CD14-positive monocyte (primary cell): Measurements from ENCODE around the gene ZNF592. TPM values are rescaled to one million over a fixed set of nuclear protein-coding genes. Genes with fewer than 3 reads are reported as not detected.

Experiments
- DNase-seq, 3 donors: peaks; one replicate each; pipeline ENCODE4 v3.0.0-alpha.2; 2011 to 2022
- H2AFZ ChIP-seq: 2 replicates; pipeline ENCODE4 v1.6.0; 2012; ENCODE audit warnings: mild to moderate bottlenecking, low read depth, low read length, inconsistent platforms; ENCODE audit not compliant: insufficient read depth, poor library complexity, severe bottlenecking
- H3K27ac ChIP-seq, 2 donors: 1 replicate in 1 of 2; 2 replicates in 1 of 2; pipeline ENCODE4 v1.5.1; 2012 to 2013; ENCODE audit warnings: low read length in 2 of 2, control low read depth in 1 of 2, inconsistent platforms in 1 of 2, low read depth in 1 of 2, mild to moderate bottlenecking in 1 of 2
- H3K27me3 ChIP-seq, 2 donors: one replicate each; pipeline versions ENCODE4 v1.6.0 to v1.6.1; 2011 to 2013; ENCODE audit warnings: low read length in 2 of 2; ENCODE audit not compliant: control insufficient read depth in 2 of 2, insufficient read depth in 2 of 2
- H3K36me3 ChIP-seq, 2 donors: replicated peaks in 1 of 2; 1 replicate in 1 of 2; 2 replicates in 1 of 2; pipeline versions ENCODE4 v1.5.1 to v1.6.1; 2012 to 2013; ENCODE audit warnings: low read length in 2 of 2, control low read depth in 1 of 2, inconsistent platforms in 1 of 2, mild to moderate bottlenecking in 1 of 2; ENCODE audit not compliant: insufficient read depth in 2 of 2, control insufficient read depth in 1 of 2
- H3K4me1 ChIP-seq, 2 donors: 1 replicate in 1 of 2; 2 replicates in 1 of 2; pipeline versions ENCODE4 v1.5.1 to v1.6.1; 2012 to 2013; ENCODE audit warnings: low read length in 2 of 2, control low read depth in 1 of 2, inconsistent platforms in 1 of 2, mild to moderate bottlenecking in 1 of 2, moderate library complexity in 1 of 2; ENCODE audit not compliant: insufficient read depth in 2 of 2, control insufficient read depth in 1 of 2
- H3K4me2 ChIP-seq: replicated peaks from 2 replicates; pipeline ENCODE3; 2012; ENCODE audit warnings: low read length, moderate library complexity, mild to moderate bottlenecking; ENCODE audit not compliant: poor library complexity, severe bottlenecking; ENCODE audit errors: extremely low read depth
- H3K4me3 ChIP-seq, 3 experiments: fragments of 200-600 bp in 1 of 3; sonication (generic) in 1 of 3; replicated peaks in 1 of 3; 1 replicate in 2 of 3; 2 replicates in 1 of 3; pipeline ENCODE4 v1.5.1; 2011 to 2013; ENCODE audit warnings: low read length in 3 of 3, mild to moderate bottlenecking in 3 of 3, control low read depth in 2 of 3, low read depth in 2 of 3, inconsistent platforms in 1 of 3, moderate library complexity in 1 of 3
- H3K79me2 ChIP-seq: 2 replicates; pipeline ENCODE4 v1.6.0; 2012; ENCODE audit warnings: mild to moderate bottlenecking, control low read depth, inconsistent platforms, low read length, moderate library complexity; ENCODE audit not compliant: insufficient read depth
- H3K9ac ChIP-seq: 2 replicates; pipeline ENCODE4 v1.6.0; 2017; ENCODE audit warnings: low read length, mild to moderate bottlenecking; ENCODE audit not compliant: insufficient read depth, poor library complexity, severe bottlenecking
- H3K9me3 ChIP-seq, 2 donors: replicated peaks in 1 of 2; 1 replicate in 1 of 2; 2 replicates in 1 of 2; pipeline versions ENCODE4 v1.5.1 to v1.6.1; 2012 to 2013; ENCODE audit warnings: low read length in 2 of 2, control low read depth in 1 of 2; ENCODE audit not compliant: control insufficient read depth in 1 of 2, insufficient read depth in 1 of 2
- H4K20me1 ChIP-seq: 2 replicates; pipeline ENCODE4 v1.6.0; 2012; ENCODE audit warnings: mild to moderate bottlenecking, low read length, control low read depth, moderate library complexity; ENCODE audit not compliant: insufficient read depth
- H3K27ac Mint-ChIP-seq, 7 donors: one replicate each; pipeline ENCODE4 v1.8.0; 2020; ENCODE audit warnings: mild to moderate bottlenecking in 7 of 7, mixed read lengths in 7 of 7, moderate library complexity in 6 of 7, inconsistent platforms in 2 of 7
- H3K27me3 Mint-ChIP-seq, 3 donors: one replicate each; pipeline ENCODE4 v1.8.0; 2021 to 2022; ENCODE audit warnings: low read depth in 3 of 3, mild to moderate bottlenecking in 3 of 3, mixed read lengths in 3 of 3, moderate library complexity in 3 of 3, inconsistent platforms in 1 of 3
- H3K36me3 Mint-ChIP-seq, 2 donors: one replicate each; pipeline ENCODE4 v1.8.0; 2020; ENCODE audit warnings: mixed read lengths in 2 of 2, inconsistent platforms in 1 of 2, mild to moderate bottlenecking in 1 of 2
- H3K4me1 Mint-ChIP-seq: one replicate; pipeline ENCODE4 v1.8.0; 2020; ENCODE audit warnings: mild to moderate bottlenecking, mixed read lengths
- H3K4me3 Mint-ChIP-seq, 2 donors: one replicate each; pipeline ENCODE4 v1.8.0; 2020; ENCODE audit warnings: mild to moderate bottlenecking in 2 of 2, mixed read lengths in 2 of 2, moderate library complexity in 1 of 2
- H3K9me3 Mint-ChIP-seq, 7 donors: one replicate each; pipeline ENCODE4 v1.8.0; 2020 to 2022; ENCODE audit warnings: mixed read lengths in 7 of 7, mild to moderate bottlenecking in 6 of 7, moderate library complexity in 6 of 7, inconsistent platforms in 2 of 7
- CTCF ChIP-seq: fragments of 200-600 bp; IDR thresholded peaks from one replicate; pipeline ENCODE4 v1.8.0; 2022; ENCODE audit warnings: antibody characterized with exemption, mild to moderate bottlenecking
- WGBS: methylation state at CpG from one replicate; pipeline ENCODE4 v1.1.5; 2013; ENCODE audit warnings: missing lambda C conversion rate; ENCODE audit not compliant: insufficient coverage; 5-methylcytosine and 5-hydroxymethylcytosine counted together
- intact Hi-C, 2 donors: fragments of 100-400 bp; cut with micrococcal nuclease; formaldehyde crosslinking; loops; one replicate each; pipeline versions ENCODE4 v1.15.0 to v1.15.1; 2023
- polyA plus RNA-seq, 3 donors: library from polyadenylated mRNA; depleted of rRNA in 1 of 3; unstranded in 2 of 3; stranded (reverse) in 1 of 3; fragments of 300-500 nt in 2 of 3; fragments of >200 nt in 1 of 3; fragmentation: Illumina TruSeq in 2 of 3; gene quantifications; 1 replicate in 2 of 3; 2 replicates in 1 of 3; pipeline ENCODE4 v1.2.3, GENCODE V29; 2012 to 2021

Gene ZNF592
- polyA plus RNA-seq, 3 donors, result 2.8 to 43.6 (median 5.0) TPM

- Mint-ChIP-seq H3K27me3 (peaks cover 5 to 12% (median 9%) of the 10 kb centered on the region in 3 donors), H3K9me3 (no peaks in the 10 kb centered on the region), H3K4me3 (no peak overlapping the region), H3K27ac (no peak overlapping the region), H3K36me3 (peaks cover 0 to 2% of the 10 kb centered on the region in 2 donors), H3K4me1 (peaks cover 34% of the 10 kb centered on the region)
- no peak overlapping the region for H3K27ac ChIP-seq
- H4K20me1 ChIP-seq, result no peaks in the 10 kb centered on the region
- H3K4me1 ChIP-seq, result peaks cover 18 to 29% of the 10 kb centered on the region in 2 donors
- H3K9me3 ChIP-seq, result no peaks in the 10 kb centered on the region
- no peaks in the 10 kb centered on the region for H3K79me2 ChIP-seq
- H2AFZ ChIP-seq, result no peak overlapping the region
- H3K4me2 ChIP-seq, result no peak overlapping the region
- TF ChIP-seq CTCF, result no peak
- H3K36me3 ChIP-seq, result no peaks in the 10 kb centered on the region
- no peak overlapping the region for H3K9ac ChIP-seq
- no peak for DNase-seq
- 90% methylated on average over 2 of the region's 9 CpGs for WGBS
- peaks cover 0 to 4% of the 10 kb centered on the region in 2 donors for H3K27me3 ChIP-seq
- intact Hi-C loops, result no loop called here
- no peak overlapping the region for H3K4me3 ChIP-seq
These were observed 70.1 kb downstream of the ZNF592 start for GRCh38 chr15:84818261-84819131.

- intact Hi-C loops, result no loop called here
- no peak overlapping the region for H3K27ac ChIP-seq
- H3K4me1 ChIP-seq, result peaks cover 18 to 29% of the 10 kb centered on the region in 2 donors
- H3K4me2 ChIP-seq, result no peak overlapping the region
- H3K27ac Mint-ChIP-seq, result peak overlapping the region in 3 of 7 donors; percentile 21 to 35 (median 34)
- H3K36me3 ChIP-seq, result no peaks in the 10 kb centered on the region
- no peaks in the 10 kb centered on the region for H3K9me3 ChIP-seq
- peaks cover 0 to 2% of the 10 kb centered on the region in 2 donors for H3K36me3 Mint-ChIP-seq
- H3K9me3 Mint-ChIP-seq, result no peaks in the 10 kb centered on the region
- H3K79me2 ChIP-seq, result no peaks in the 10 kb centered on the region
- no peak for DNase-seq
- no peak overlapping the region for H3K4me3 Mint-ChIP-seq
- no peak overlapping the region for H3K4me3 ChIP-seq
- no peak overlapping the region for H3K9ac ChIP-seq
- H4K20me1 ChIP-seq, result no peaks in the 10 kb centered on the region
- H3K27me3 Mint-ChIP-seq, result peaks cover 5 to 12% (median 9%) of the 10 kb centered on the region in 3 donors
- H3K27me3 ChIP-seq, result peaks cover 0 to 4% of the 10 kb centered on the region in 2 donors
- H2AFZ ChIP-seq, result no peak overlapping the region
- WGBS, result 75% methylated on average over 2 of the region's 3 CpGs
- peaks cover 28% of the 10 kb centered on the region for H3K4me1 Mint-ChIP-seq
- no peak for TF ChIP-seq CTCF
These were observed 70.9 kb downstream of the ZNF592 start for GRCh38 chr15:84819291-84819768.
